ENCODE results near the gene PRRX2.
"Not testable (repeated sequence)": the region's sequence is repeated elsewhere in the genome, so short reads cannot be mapped to it uniquely, and the experiment has no call there.

- TF ChIP-seq CTCF (IDR thresholded peaks at IDR 0.05; ENCODE audit: low read depth, low read length, poor library complexity, severe bottlenecking); EZH2phosphoT487 (IDR thresholded peaks at IDR 0.05; ENCODE audit: borderline replicate concordance, low read length): not testable (repeated sequence)
Measured at GRCh38 chr9:129749052-129749451, 83.6 kb downstream of the PRRX2 start.

All from DOHH2 (cell line).